Measurements from ENCODE around the gene ZNF525.
"Not testable (repeated sequence)": the region's sequence is repeated elsewhere in the genome, so short reads cannot be mapped to it uniquely, and the experiment has no call there.

The ZNF525 gene

DNA sequence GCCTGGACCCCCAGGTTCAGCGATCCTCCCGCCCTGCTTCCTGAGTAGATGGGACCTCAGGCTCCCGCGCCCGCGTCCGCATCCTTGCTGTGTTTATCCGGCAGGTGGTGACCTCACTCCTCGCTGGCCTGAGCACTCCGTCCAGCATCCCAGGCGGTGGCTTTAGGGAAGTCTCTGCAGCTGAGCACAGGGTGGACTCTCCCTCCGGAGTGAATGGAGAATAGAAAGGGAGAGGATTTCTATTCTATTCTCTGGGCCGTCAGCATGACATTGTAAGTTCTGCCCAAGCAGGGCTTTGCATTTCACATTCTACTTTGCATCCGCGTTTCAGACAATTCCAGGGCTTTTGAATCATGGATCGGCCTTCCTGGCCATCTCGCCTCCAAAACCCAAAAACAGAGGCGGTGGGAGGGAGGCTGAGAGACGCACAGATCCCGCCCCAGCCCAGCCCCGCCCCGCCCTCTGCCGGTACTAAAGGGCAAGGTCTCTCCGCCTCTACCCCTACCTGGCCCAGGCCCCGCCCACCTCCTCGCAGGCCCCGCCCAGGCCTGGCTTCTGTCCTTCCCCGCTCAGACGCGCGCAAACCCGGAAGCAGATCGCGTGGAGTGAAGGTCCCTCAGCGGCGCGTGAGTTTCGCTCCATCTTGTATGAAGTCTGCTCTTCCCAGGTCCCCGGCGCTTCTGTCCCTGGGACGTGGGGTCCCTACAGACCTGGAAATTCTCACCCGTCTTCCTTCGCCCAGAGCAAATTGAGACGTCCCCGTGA, at the start of gene ZNF525:
TSS of gene ZNF525 (plus strand) at position 572 of the 765 bp plus-strand sequence. CDS start 6,577 bp downstream, outside the sequence.
- DNase-seq (ENCODE audit: low read depth): peak; percentile 96

DNA sequence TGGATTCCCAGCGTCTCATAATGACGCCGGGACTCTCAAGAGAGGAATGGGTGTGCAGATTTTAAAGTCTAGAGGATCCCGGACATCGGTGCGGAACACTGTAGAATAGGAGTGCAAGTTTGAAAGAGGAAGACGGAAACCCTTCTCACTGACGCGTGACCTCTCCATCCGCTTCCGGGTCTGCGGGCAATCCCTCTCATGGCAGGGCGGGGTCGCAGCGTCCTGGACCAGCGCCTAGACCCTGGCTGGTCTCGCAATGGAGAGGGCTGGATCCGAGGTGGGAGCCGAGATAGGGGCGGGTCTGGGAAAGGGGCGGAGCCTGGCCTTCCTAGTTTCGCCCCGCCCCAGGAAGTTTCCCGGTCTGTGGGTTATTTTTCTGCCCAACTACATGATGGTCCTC, 36.5 kb upstream of the ZNF525 start:
- peak; percentile 9 for DNase-seq (ENCODE audit: low read depth)

DNA sequence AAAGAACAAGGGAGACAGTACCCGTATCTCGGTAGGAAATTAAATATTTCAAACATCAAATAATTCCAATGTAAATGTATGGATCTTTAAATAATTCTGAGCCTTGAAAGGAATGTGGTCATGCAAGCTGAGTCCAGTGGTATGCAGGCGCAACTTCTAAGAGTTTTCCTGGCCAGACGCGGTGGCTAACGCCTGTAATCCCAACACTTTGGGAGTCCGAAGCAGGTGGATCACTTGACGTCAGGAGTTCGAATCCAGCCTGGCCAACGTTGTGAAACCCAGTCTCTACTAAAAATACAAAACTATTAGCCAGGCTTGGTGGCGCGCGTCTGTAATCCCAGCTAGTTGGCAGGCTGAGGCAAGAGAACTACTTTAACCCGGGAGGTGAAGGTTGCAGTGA, 33.0 kb upstream of the ZNF525 start:
- no peak for DNase-seq (ENCODE audit: low read depth)

DNA sequence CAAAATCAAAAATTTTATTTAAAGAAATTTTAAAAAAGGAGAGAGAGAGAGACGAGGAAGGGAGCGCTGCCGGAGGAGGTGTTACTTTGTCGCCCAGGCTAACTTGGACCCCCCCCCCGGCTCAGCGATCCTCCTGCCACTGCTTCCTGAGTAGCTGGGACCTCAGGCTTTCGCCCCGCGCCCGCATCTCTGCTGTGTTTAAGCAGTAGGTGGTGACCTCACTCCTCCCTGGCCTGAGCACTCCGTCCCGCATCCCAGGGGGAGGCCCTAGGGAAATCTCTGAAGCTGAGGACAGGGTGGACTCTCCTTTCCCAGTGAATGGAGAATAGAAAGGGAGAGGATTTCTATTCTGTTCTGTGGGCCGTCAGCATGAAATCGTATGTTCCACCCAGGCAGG, 32.4 kb upstream of the ZNF525 start:
- peak; percentile 12 for DNase-seq (ENCODE audit: low read depth)

DNA sequence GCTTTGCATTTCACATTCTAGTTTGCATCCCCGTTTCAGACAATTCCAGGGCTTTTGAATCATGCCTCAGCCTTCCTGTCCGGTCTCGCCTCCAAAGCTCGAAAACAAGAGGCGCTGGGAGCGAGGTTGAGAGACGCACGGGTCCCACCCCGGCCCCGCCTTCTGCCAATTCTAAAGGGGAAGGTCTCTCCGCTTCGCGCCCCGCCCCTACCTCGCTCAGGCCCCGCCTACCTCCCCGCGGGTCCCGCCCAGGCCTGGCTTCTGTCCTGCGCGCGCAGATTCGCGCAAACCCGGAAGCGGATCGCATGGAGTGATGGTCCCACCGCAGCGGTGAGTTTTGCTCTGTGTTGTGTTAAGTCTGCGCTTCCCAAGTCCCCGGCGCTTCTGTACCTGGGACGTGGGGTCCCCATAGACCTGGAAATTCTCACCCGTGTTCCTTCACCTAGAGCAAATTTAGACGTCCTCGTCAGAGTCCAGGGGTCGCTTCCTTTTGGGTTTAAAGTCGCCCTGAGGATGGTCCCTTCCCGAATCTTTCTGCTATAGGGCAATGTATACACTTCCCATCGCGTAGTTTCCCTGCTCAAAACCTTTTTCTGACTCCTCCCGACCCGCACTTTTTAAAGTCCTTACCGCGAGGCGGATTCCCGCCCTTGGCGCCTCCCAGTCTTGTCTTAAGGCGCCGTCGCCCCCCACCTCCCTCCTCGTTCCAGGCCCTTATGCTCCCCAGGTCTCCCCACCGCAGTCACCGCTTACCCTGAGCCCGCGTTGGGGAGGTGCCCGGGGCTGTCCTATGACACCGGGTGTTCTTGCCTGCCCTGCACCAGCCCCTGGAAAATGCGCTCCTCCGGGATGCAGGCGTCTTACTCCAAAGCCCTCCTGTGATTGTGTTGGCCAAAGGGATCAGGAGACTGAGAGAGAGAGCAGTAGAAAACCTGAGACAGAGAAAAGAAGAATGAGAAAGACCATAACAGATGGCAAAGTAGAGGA, 31.7 kb upstream of the ZNF525 start, which contains the start of gene ZNF845:
TSS of gene ZNF845 (plus strand) at position 287 of the 987 bp plus-strand sequence. CDS start 7,559 bp downstream, outside the sequence.
- DNase-seq (ENCODE audit: low read depth): peak; percentile 91

DNA sequence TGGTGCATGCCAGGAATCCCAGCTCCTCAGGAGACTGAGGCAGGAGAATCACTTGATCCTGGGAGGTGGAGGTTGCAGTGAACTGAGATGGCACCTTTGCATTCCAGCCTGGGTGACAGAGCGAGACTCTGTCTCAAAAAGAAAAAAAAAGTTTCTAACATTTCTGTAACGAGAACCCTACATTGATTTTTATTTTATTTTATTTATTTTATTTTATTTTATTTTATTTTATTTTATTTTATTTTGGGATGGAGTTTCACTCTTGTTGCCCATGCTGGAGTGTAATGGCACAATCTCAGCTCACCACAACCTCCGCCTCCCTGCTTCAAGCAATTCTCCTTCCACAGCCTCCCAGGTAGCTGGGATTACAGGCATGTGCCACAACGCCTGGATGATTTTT, 21.1 kb upstream of the ZNF525 start:
- not testable (repeated sequence) for DNase-seq (ENCODE audit: low read depth)

DNA sequence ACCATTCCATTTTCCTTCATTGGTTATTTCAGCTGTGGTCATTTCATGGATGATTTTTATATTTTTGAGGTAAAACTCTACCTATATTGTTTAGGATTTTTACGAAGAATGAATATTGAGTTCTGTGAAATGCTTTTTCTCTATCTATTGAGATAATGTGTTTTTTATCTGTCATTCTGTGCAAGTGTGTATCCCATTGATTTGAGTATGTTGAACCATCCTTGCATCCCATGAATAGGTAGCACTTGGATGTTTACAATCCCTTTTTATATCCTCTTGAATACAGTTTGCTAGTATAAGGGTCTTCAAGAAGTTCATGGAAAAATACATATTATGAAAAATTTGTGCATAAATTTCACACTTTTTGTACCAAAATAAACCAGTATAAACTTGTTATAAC, 9.8 kb upstream of the ZNF525 start:
- DNase-seq (ENCODE audit: low read depth): no peak

DNA sequence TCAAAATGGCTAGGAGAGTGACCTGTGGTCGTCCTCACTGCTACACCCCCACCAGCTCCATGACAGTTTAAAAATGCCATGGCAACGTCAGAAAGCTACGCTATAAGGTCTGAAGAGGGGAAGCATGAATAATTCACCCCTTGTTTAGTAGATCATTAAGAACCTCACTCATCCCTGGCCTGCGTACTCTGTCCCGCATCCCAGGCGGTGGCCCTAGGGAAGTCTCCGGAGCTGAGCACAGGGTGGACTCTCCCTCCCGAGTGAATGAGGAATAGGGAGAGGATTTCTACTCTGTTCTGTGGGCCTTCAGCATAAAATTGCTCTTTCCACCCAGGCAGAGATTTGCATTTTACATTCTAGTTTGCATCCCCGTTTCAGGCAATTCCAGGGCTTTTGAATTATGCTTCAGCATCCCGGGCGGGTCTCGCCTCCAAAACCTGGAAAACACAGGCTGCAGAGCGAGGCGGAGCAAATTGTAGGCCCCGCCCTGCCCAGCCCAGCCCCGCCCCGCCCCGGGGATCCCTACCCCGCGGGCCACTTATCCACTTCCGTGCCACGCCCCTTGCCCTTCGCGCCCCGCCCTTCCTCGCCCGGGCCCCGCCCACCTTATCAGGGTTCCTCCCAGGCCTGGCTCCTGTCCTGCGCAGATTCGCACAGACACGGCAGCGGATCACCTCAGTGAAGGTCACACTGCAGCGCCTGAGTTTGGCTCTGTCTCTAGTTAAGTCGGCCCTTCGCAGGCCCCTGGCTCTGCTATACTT, 7.5 kb upstream of the ZNF525 start:
- DNase-seq (ENCODE audit: low read depth): no peak

DNA sequence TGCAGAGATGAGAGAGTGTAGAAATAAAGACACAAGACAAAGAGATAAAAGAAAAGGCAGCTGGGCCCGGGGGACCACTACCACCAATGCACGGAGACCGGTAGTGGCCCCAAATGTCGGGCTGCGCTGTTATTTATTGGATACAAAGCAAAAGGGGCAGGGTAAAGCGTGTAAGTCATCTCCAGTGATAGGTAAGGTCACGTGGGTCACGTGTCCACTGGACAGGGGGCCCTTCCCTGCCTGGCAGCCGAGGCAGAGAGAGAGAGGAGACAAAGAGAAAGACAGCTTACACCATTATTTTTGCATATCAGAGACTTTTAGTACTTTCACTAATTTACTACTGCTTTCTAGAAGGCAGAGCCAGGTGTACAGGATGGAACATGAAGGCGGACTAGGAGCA, 5.4 kb upstream of the ZNF525 start:
- DNase-seq (ENCODE audit: low read depth): not testable (repeated sequence)

DNA sequence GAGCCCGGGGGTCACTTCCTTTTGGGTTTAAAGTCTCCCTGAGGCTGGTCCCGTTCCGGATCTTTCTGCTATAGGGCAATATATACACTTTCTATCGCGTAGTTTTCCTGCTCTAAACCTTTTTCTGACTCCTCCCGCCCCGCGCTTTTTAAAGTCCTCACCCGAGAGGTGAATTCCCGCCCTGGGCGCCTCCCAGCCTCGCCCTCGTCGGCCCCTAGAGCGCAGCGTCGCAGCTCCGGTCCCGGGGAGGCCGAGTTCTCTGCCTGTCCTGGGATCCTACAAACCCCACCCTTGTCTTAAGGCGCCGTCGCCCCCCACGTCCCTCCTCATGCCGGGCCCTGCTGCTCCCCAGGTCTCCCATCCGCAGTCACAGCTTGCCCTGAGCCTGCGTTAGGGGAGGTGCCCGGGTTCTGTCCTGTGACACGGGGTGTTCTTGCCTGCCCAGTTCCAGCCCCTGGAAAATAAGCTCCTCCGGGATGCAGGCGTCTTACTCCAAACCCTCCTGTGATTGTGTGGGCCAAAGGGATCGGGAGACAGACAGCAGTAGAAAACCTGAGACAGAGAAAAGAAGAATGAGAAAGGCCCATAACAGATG, 491 bp downstream of the ZNF525 start:
- peak; percentile 19 for DNase-seq (ENCODE audit: low read depth)

DNA sequence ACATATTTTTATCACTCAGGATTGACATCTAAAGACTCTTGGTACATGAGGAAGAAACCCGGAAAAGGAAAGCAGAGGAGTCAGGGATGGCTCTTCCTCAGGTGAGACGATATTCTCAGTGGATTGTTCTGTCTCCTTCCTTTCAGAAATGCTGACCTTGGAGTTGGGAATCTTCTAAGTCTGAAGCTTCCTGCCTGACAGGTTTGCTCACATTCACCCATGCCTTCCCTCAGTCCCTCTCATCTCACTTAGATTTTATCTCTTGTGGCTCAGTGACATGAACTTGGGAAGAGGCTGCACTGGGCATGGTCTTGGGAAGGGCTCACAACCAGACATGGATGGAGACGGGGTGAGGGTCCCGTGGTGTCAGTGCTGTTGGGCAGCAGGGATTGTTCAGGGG, 6.7 kb downstream of the ZNF525 start:
- DNase-seq (ENCODE audit: low read depth): no peak

DNA sequence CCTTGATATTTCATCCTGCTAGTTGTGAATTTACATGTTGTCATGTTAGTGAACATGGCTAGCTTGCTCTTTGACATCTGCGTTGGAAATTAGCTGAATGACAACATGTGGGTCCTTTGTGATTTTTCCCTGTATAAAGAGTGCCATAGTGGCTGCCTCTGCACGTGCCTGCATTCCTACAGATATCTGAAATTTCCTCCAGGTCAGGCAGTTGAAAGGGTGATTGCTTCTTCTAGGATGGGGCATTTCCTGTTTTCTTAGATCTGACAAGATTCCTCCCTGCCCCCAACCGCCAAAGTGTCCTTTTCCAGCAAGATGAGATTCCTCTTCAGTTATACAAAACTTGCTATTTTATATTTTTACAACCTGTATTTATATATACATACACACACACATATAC, 8.8 kb downstream of the ZNF525 start:
- DNase-seq (ENCODE audit: low read depth): no peak

DNA sequence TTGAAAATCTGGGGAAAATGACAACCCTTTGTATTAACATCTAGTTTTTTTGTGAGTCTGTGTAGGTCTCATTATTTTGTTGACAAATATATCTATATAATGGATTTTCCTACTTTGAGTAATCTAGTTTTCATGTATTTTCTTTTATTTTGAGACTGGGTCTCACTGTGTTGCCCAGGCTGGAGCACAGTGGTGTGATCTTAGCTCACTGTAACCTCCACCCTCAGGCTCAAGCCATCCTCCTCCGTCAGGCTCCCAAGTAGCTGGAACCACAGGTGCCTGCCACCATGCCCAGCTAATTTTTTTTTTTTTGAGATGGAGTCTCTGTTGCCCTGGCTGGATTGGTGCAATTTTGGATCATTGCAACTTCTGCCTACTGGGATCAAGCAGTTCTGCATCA, 9.2 kb downstream of the ZNF525 start:
- DNase-seq (ENCODE audit: low read depth): no peak

DNA sequence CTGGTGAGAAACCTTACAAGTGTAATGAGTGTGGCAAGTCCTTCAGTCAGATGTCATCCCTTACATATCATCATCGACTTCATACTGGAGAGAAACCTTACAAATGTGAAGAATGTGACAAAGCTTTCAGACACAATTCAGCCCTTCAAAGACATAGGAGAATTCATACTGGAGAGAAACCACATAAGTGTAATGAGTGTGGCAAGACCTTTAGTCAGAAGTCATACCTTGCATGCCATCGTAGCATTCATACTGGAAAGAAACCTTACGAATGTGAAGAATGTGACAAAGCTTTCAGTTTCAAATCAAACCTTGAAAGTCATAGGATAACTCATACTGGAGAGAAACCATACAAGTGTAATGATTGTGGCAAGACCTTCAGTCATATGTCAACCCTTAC, 15.9 kb downstream of the ZNF525 start:
- no peak for DNase-seq (ENCODE audit: low read depth)

DNA sequence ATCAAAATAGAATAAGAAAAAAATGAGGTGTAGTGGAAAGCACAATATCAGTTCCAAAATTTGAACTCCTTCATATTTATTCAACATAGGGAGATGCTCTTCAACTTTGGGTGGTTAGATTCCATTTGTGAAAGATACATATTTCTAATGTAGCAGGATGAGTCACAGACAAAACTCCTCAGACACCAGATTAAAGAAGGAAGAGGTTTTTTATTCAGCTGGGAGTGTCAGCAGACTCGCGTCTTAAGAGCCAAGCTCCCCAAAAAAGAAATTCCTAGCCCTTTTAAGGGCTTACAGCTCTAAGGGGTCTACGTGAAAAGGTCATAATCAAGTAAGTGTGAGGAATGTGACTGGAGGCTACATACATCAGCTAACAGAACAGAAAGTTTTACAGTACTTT, 22.7 kb downstream of the ZNF525 start:
- no peak for DNase-seq (ENCODE audit: low read depth)

DNA sequence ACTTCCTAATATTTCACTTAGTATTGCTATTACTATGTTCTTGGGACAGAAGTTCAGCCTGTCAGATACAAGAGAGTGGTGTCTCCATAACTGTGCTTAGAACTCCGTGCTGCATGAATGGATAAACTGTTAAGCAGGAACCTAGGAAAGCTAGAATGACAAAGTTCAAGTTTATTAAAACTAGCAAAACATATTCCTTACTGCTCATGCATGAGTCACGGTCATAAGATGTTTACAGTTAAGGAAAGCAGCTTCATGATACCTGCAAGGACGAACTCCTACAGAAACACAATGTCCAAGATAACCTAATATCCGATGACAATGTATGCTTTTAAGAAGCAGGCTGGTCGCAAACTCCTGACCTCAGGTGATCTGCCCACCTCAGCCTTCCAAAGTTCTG, 23.4 kb downstream of the ZNF525 start:
- DNase-seq (ENCODE audit: low read depth): no peak

DNA sequence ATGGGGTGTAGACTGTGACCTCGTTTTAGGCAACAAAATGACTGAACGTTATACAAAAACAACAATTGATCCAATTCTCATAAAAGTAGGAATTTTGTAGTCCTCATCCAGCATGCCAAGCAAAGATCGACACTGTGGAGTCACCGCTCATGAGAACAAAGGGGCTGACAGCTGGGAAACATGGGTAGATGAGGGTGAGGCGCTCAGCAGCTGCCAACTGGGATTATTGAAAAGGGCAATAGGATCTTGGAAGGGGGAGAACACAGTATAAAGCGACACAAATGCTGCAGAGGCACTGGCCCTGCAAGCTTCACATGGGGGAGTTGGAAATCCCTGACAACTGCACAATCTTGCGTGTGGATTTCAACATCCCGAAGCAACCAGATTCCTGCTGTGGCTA, 24.1 kb downstream of the ZNF525 start:
- DNase-seq (ENCODE audit: low read depth): no peak

DNA sequence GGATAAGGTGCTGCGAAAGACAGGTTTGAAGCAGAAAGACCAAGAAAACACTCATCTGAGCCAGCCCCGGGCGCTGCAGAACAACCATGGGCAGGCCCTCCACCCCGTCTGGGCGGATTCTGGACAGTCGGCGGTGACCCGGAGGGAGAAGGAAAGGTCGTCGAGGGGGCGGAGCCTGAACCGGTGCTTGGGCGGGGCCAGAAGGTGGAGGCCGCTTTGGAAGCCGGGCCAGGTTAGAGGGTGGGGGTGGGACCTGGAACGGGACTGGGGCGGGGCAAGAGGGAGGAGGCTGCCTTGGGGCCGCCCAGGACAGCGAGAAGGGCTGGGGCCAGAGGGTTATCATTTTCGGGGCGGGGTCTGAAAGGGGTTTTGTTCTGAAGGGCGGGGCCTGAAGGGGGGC, 24.5 kb downstream of the ZNF525 start:
- DNase-seq (ENCODE audit: low read depth): no peak

DNA sequence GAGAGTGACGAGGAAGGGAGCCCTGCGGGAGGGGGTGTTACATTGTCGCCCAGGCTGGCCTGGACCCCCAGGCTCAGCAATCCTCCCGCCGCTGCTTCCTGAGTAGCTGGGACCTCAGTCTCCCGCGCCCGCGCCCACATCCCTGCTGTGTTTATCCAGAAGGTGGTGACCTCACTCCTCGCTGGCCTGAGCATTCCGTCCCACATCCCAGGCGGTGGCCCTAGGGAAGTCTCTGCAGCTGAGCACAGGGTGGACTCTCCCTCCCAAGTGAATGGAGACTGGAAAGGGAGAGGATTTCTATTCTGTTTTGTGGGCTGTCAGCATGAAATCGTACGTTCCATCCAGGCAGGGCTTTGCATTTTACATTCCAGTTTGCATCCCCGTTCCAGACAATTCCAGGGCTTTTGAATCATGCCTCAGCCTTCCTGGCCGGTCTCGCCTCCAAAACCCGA, 29.0 kb downstream of the ZNF525 start:
- no peak for DNase-seq (ENCODE audit: low read depth)

DNA sequence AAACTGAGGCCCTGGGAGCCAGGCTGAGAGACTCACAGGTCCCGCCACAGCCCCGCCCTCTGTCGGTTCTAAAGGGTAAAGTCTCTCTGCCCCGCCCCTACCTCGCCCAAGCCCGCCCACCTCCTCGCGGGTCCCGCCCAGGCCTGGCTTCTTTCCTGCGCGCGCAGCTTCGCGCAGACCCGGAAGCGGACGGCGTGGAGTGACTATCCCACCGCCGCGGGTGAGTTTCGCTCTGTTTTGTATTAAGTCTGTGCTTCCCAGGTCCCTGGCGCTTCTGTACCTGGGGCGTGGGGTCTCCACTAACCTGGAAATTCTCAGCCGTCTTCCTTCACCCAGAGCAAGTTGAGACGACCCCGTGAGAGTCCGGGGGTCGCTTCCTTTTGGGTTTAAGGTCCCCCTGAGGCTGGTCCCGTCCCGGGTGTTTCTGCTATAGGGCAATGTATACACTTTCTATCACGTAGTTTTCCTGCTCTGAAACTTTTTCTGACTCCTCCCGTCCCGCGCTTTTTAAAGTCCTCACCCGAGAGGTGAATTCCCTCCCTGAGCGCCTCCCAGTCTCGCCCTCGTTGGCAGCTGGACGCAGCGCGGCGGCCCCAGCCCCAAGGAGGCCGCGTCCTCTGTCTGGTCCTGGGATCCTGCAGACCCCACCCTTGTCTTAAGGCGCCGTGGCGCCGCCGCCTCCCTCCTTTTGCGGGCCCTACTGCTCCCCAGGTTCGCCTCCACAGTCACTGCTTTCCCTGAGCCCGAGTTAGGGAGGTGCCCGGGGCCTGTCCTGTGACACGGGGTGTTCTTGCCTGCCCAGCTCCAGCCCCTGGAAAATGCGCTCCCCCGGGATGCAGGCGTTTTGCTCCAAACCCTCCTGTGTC, 29.7 kb downstream of the ZNF525 start, which contains the start of gene ZNF765:
TSS of gene ZNF765 (plus strand) at position 176 of the 866 bp plus-strand sequence. CDS start 2,867 bp downstream, outside the sequence.
- peak; percentile 96 for DNase-seq (ENCODE audit: low read depth)

Measured in stimulated activated CD8-positive, alpha-beta memory T cell treated with anti-CD3 and anti-CD28 coated beads, Interleukin-4, amount 100 ng/mL, for 24 hours (primary cell).